Stimulated activated CD4-positive, alpha-beta T cell treated with anti-CD3 and anti-CD28 coated beads, Interleukin-15, amount 100 ng/mL, for 24 hours (primary cell): ENCODE data around the gene TLR5.

ENCODE experiments used
- DNase-seq: peaks from one replicate; pipeline ENCODE4 v3.0.0-alpha.2; 2020

TLR5 gene

GRCh38 chr1:223062177-223062576 is 80.9 kb downstream of the TLR5 start:
- DNase-seq, result no peak

- no peak for DNase-seq
Observed at GRCh38 chr1:223059526-223059925, 83.5 kb downstream of the TLR5 start.
